GM18520 (cell line): ENCODE results near the gene NPIPA2.
"Not testable (repeated sequence)": the region's sequence is repeated elsewhere in the genome, so short reads cannot be mapped to it uniquely, and the experiment has no call there.

Experiments used
- ATAC-seq: cut with Tn5 transposase; IDR thresholded peaks from one replicate; pipeline ENCODE4 v1.9.1; 2021; ENCODE audit not compliant: unreplicated experiment

Gene NPIPA2

DNA sequence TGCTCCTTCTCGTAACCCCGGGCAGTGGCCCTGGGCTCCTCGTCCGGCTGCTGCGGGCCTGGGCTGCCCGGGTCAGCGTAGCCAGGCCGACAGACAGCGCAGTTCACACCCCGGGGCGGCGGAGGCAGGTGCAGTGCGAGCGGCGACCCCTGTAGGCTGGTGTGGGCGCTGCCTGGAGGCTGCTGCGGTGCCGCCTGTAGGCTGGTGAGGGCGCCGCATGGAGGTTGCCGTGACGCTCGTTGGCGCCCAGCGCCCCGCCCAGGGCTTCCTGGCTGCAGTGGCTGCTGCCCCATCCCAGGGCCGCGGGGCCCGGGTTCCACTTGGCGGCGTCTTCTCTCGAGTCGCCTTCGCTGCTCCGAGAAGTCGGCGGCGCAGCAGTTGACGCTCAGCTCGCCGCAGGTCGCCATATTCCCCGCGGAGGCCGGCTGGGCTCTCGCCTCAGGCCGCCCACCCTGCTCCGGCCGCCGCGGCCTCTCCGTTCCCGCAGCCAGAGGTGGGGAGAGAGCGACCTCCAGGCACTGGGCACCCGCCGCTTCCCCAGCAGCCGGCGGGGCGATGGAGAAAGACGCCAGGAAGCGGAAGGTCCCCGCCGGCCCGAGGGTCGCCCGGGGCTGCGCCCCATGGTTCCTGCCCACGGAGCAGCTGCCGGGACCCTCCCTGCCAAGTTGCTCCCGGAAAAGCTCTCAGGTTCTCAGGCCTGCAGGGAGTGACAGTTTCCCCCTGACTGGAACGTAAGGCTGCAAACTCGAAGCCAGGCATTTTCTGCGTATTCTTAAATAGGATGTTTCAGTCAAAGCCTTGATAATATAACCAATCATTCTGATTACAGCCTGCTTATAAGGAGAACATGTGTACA, at the start of gene NPIPA2:
Gene NPIPA2 (plus strand): TSS at position 261 of the 856 bp plus-strand sequence. CDS start 5,533 bp downstream, outside the sequence.
- peak; percentile 98 for ATAC-seq

DNA sequence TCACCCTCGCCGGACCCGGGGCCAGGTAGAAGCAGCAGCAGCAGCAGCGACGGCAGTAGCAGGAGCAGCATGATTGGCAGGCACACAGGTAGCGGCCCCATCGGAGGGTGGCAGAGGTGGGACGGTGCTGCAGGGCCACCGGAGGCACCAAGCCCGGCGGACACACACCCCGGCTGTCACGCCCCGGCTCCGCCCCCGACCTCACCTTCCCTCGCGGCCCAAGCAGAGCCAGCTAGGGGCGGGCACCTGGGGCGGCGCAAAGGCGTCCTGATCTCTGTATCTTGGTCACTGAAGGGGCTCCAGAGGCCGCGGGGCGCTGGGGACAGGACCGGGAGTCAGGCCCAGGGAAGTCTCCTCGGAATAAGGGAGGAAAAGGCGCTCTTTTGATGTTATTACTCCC, 48.2 kb upstream of the NPIPA2 start, which contains the start of gene PLA2G10:
Gene PLA2G10 (minus strand): TSS at position 180 of the 400 bp plus-strand sequence. CDS start 79 bp downstream, at position 101.
- not testable (repeated sequence) for ATAC-seq

DNA sequence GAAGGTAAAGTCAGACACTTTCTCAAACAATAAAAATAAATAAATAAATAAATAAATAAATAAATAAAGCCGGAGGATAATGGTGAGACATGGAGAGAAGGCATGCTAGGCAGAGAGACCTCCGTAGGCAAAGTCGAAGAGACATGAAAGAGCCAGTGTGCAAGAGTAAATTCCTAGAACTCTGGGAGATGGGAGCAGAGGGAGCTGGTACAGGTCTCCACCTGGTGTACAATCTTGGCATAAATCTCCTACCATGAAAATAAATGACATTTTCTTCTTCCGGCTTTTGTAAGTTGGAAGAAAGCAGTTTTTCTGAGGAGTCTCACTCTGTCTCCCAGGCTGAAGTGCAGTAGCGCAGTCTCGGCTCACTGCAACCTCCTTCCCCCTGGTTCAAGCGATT, 40.5 kb upstream of the NPIPA2 start:
- not testable (repeated sequence) for ATAC-seq

DNA sequence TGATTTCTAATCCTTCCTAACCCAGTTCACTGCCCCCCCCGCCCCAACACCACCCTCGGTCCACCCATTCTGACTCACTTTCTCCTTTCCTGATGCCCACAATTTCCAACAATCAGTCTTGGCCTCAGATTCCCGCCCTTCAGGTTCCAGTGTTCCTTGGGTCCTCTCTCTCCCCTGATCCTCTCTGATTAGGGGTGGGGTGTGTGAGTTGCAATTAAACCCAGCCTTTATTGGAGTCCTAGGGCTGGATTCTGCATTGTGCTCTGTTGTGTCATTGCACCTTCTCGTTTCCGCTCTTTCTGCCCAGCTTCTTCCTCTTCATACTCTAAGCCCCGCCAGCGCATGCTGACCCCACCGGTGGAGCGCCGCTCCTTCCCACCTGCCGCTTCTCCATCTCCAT, 39.7 kb upstream of the NPIPA2 start:
- ATAC-seq = not testable (repeated sequence)

DNA sequence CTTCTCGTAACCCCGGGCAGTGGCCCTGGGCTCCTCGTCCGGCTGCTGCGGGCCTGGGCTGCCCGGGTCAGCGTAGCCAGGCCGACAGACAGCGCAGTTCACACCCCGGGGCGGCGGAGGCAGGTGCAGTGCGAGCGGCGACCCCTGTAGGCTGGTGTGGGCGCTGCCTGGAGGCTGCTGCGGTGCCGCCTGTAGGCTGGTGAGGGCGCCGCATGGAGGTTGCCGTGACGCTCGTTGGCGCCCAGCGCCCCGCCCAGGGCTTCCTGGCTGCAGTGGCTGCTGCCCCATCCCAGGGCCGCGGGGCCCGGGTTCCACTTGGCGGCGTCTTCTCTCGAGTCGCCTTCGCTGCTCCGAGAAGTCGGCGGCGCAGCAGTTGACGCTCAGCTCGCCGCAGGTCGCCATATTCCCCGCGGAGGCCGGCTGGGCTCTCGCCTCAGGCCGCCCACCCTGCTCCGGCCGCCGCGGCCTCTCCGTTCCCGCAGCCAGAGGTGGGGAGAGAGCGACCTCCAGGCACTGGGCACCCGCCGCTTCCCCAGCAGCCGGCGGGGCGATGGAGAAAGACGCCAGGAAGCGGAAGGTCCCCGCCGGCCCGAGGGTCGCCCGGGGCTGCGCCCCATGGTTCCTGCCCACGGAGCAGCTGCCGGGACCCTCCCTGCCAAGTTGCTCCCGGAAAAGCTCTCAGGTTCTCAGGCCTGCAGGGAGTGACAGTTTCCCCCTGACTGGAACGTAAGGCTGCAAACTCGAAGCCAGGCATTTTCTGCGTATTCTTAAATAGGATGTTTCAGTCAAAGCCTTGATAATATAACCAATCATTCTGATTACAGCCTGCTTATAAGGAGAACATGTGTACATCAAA, 38.9 kb upstream of the NPIPA2 start, which contains the start of gene NPIPA3:
Gene NPIPA3 (plus strand): TSS at position 256 of the 856 bp plus-strand sequence. CDS start 5,533 bp downstream, outside the sequence.
- ATAC-seq = peak; percentile 99

DNA sequence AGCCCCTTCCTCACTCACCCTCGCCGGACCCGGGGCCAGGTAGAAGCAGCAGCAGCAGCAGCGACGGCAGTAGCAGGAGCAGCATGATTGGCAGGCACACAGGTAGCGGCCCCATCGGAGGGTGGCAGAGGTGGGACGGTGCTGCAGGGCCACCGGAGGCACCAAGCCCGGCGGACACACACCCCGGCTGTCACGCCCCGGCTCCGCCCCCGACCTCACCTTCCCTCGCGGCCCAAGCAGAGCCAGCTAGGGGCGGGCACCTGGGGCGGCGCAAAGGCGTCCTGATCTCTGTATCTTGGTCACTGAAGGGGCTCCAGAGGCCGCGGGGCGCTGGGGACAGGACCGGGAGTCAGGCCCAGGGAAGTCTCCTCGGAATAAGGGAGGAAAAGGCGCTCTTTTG, 9.1 kb upstream of the NPIPA2 start:
- ATAC-seq = not testable (repeated sequence)

DNA sequence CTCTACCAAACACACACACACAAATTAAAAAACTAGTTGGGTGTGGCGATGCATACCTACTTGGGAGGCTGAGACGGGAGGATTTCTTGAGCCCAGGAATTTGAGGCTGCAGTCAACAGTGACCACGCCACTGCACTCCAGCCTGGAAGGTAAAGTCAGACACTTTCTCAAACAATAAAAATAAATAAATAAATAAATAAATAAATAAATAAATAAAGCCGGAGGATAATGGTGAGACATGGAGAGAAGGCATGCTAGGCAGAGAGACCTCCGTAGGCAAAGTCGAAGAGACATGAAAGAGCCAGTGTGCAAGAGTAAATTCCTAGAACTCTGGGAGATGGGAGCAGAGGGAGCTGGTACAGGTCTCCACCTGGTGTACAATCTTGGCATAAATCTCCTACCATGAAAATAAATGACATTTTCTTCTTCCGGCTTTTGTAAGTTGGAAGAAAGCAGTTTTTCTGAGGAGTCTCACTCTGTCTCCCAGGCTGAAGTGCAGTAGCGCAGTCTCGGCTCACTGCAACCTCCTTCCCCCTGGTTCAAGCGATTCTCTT, 1.4 kb upstream of the NPIPA2 start:
- ATAC-seq = not testable (repeated sequence)

DNA sequence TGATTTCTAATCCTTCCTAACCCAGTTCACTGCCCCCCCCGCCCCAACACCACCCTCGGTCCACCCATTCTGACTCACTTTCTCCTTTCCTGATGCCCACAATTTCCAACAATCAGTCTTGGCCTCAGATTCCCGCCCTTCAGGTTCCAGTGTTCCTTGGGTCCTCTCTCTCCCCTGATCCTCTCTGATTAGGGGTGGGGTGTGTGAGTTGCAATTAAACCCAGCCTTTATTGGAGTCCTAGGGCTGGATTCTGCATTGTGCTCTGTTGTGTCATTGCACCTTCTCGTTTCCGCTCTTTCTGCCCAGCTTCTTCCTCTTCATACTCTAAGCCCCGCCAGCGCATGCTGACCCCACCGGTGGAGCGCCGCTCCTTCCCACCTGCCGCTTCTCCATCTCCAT, 539 bp upstream of the NPIPA2 start:
- ATAC-seq = not testable (repeated sequence)

DNA sequence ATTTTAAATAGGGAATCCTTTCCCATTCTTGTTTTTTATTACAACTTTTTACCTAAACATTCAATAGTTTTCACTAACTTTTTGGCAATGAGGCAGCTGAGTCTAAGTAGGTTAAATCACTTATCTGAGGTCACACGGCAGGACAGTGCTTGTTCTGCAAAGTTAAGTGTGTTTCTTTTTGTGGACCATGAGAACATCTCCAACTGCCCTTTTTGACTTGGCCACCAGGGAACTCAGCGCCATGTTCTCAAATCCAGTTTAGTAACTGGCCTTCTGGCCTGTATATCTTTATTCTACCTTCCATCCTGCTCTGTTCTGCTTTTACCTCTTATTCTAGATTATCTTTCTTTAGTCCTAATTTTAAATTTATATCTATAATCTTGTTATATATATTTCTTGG, 31.3 kb downstream of the NPIPA2 start:
- not testable (repeated sequence) for ATAC-seq

DNA sequence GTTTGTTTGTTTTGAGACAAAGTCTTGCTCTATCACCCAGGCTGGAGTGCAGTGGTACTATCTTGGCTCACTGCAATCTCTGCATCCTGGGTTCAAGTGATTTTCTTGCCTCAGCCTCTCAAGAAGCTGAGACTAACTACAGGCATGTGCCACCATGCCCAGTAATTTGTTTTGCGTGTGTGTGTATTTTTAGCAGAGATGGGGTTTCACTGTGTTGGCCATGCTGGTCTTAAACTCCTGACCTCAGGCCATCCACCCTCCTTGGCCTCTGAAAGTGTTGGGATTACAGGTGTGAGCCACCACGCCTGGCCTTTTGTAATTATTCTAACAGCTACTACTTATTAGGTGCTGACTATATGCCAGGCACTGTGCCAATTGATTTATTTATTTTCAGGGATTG, 33.3 kb downstream of the NPIPA2 start:
- ATAC-seq = not testable (repeated sequence)

DNA sequence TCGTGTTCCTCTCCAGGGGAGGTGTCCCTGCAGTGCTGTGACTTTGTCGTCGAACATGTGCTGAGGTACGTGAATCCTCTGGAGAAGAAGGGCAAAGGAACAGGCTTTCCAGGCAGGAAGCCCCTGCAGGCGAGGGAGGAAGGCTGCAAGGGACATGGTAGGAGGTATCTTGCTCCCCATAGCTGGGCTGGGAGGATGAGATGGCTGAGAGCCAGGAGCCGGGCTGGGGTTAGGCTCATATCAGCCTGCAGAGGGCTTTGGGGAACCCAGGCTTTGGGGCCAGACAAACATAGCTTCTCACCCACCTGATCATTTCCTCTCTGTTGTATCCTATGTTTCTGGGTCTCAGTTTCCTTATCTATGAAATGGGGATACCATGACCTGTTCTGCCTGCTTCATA, 34.4 kb downstream of the NPIPA2 start:
- ATAC-seq = not testable (repeated sequence)

DNA sequence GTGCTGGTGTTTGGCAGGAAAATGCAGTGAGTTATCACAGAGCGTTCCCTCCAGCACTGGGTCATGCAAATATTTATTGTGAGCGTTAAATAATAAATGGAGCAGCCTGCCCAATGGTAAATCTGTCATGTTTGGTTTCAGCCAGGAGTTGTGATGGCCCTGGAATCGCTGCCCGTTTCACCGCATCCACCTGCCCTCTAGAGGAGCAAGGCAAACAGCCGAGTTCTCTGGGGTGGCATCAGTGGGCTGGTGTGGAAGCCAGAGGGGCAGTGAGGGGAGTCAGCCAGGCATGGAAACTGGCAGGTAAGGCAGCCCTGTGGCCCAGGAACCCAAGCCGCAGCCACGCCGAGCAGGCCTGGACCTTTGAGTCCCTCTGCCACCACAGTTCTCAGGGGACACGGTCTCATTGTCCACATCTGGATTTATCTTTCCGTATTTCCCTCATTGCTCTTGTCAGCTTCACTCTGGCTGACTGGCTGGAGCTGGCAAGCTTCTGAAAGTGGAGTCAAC, 37.1 kb downstream of the NPIPA2 start:
- not testable (repeated sequence) for ATAC-seq

DNA sequence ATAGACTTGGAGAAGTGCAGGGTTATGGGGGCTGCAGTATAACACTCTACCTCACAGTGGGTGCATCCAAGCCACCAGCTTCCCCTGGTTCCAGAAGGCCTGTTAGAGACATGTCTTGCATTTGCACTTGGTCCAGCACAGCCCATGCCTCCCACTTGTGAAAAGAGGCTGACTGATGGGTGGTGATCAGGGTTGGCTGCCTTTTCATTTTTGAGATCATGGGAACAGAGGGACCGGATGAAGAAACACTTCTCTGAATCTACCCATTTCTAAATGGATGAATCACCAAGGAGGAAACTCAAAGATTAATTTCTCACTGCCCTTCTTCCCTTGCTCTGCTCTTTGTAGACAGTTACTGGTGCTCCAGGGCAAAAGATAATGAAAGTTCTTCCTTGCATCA, 43.8 kb downstream of the NPIPA2 start:
- not testable (repeated sequence) for ATAC-seq

DNA sequence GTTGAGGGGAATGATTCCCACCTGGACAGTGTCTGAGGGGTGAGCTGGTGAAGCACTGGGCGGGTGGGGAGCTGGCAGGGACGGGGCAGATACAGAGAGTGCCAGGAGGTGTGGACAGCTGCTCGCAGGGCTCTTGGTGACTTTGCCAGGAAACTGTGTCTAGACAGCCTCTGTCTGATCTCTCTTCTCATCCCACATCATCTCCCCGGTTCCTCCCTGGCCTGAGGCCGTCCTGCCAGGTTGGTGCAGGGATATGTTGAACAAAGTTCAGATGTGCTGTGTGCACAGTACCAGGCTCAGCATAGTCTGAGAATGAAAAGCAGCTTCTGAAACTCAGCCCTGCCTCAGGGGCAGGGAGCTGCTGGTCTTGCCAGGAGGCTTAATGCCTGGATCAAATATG, 47.2 kb downstream of the NPIPA2 start:
- not testable (repeated sequence) for ATAC-seq

DNA sequence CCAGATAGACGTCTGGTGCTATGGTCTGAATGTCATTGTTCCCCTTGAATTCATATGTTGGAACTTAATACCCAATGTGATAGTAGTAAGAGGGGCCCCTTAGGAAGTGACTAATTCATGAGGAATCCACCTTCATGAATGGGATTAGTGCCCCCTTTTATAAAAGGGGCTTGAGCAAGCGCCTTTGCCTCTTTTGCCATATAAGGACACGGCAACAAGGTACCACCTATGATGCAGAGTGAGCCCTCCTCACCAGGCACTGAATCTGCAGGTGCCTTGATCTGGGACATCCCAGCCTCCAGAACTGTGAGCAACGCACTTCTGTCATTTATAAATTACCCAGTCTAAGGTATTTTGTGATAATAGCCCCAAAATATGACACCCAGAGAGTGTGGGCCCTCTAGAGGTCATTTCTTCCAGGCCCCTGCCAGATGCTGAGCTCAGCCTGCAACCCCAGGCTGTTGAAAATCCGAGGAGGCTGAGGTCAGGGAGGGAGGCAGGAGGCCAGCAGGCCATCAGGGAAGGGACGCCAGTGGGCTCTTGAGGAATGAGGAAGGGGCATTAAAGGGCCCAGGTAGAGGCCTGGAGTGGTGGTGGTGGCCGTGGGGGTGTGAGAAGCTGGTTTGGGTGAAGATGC, 48.1 kb downstream of the NPIPA2 start:
- not testable (repeated sequence) for ATAC-seq

DNA sequence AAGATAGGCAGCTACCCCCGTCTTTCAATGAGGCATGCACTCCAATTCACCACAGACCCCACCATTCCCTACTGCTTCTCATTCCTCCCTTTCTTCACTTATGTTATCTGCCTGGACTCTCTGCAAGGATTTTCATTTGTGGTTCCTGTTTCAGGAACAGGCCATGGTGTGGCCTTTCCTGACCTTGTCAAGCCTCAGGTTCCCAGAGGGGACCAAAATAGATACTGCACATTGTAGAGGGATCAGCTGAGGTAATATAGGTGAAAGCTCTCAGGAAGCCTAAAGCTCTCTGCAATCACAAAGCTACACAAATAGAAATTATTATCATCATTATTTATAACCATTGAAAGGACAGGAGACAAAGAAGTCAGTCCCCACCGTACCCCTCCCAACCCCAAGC, 50.6 kb downstream of the NPIPA2 start:
- ATAC-seq = not testable (repeated sequence)

DNA sequence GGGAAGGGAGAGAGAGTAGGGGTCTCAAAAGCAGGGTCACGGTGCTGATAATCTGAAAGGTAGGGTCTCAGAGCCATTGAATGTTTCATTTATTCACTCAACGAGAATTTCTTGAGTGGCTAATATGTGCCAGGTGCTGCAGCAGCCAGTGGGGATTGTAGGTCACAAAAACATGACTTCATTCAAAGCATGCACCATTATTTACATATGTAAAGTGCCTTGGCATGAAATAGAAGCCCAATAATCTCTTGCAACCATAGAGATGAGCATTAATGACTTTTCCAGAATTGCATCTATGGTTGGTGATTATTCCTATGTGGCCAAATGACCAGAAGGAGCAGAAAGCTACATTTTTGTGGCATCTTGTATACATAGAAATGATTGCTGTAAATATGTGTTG, 55.2 kb downstream of the NPIPA2 start:
- ATAC-seq = not testable (repeated sequence)

DNA sequence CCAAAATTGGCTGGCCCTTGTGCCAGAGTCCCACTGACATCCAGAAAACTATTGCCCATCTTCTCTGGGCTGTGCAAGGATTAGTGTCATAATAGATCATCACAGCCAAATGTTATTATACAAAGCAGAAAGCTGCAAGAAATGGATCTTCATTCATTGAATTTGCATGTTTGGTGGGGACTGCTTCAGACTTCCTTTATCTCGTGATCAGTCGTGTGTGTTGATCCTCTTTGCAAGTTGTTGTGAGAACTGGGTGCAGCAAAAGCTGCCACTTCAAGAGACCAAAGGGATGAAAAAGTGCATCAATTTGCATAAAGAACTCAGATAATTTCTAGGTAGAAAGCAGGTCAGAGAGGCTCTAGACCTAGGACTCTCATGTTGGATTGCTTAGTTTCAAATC, 61.2 kb downstream of the NPIPA2 start:
- not testable (repeated sequence) for ATAC-seq

DNA sequence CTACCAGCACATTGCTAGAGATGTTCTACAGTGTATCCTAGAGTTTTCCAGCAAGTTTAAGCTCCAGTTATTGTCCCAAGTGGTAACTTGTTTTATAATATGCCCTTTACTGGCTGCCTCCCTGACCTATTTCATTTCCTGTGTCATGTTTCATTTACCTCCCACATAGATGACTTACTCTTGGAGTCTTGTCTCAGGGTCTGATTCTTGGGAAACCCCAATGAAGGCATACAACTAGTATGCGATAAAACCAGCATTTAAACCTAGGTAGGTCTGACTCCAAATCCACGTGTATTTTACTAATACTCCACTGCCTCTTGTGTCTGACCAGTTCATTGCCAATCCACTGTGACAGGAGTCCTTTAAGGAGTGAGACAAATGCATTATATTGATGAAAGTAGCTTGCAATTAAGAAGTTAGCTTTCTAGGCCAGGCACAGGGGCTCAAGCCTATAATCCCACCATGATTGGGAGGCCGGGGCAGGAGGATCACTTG, 64.9 kb downstream of the NPIPA2 start:
- not testable (repeated sequence) for ATAC-seq

DNA sequence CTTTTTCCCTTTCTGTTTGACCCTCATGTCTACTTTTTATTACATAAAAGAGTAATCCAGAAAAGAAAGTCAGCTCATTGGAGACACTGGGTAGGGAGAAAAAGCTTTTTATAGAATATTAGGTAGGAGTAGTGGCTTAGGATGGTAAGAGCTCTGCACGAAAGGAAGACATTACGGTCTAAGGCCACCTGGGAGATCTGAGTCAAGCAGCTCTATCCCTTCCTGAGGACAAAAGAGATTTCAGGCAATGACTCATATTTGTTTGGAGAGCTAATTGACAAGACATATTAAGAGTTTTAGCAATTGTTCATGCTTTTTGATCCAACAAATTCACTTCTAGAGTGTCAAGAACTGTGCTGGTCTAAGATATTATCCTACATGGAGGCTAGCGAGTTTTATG, 71.6 kb downstream of the NPIPA2 start:
- ATAC-seq = not testable (repeated sequence)
